Measurements from ENCODE around the gene PLXNB1. TPM values are rescaled to one million over a fixed set of nuclear protein-coding genes. Genes with fewer than 3 reads are reported as not detected.

The PLXNB1 gene
- total RNA-seq, 1 donor from 2014 or later, result 160 TPM

- Histone ChIP-seq H3K36me3 (peaks cover 76 to 89% of the 10 kb centered on the region in 2 donors), H3K27me3 (no peaks in the 10 kb centered on the region), H3K4me3 (no peak overlapping the region), H3K4me1 (peaks cover 0 to 10% of the 10 kb centered on the region in 2 donors), H3K27ac (no peak overlapping the region), H3K9me3 (no peaks in the 10 kb centered on the region)
- DNase-seq (ENCODE audit: low spot score in 2 of 2), result no peak
- intact Hi-C loops (cut with DNase I), result no loop called here
- TF ChIP-seq CTCF (IDR thresholded peaks at IDR 0.05), result no peak
Observed at GRCh38 chr3:48417529-48418108, 12.3 kb downstream of the PLXNB1 start.

GRCh38 chr3:48416546-48416945, 13.3 kb downstream of the PLXNB1 start:
- no peaks in the 10 kb centered on the region for H3K9me3 ChIP-seq
- intact Hi-C loops (cut with DNase I), result no loop called here
- peaks cover 86 to 93% of the 10 kb centered on the region in 2 donors for H3K36me3 ChIP-seq
- no peak for TF ChIP-seq CTCF (IDR thresholded peaks at IDR 0.05)
- no peak for DNase-seq (ENCODE audit: low spot score in 2 of 2)
- H3K27me3 ChIP-seq, result no peaks in the 10 kb centered on the region
- no peak overlapping the region for H3K27ac ChIP-seq
- no peak overlapping the region for H3K4me3 ChIP-seq
- H3K4me1 ChIP-seq, result peaks cover 0 to 10% of the 10 kb centered on the region in 2 donors

GRCh38 chr3:48416091-48416505, 13.8 kb downstream of the PLXNB1 start:
- H3K27me3 ChIP-seq, result no peaks in the 10 kb centered on the region
- peaks cover 90 to 94% of the 10 kb centered on the region in 2 donors for H3K36me3 ChIP-seq
- no peak overlapping the region for H3K27ac ChIP-seq
- DNase-seq (ENCODE audit: low spot score in 2 of 2), result no peak
- H3K4me3 ChIP-seq, result no peak overlapping the region
- no peak for TF ChIP-seq CTCF (IDR thresholded peaks at IDR 0.05)
- no peaks in the 10 kb centered on the region for H3K9me3 ChIP-seq
- intact Hi-C loops (cut with DNase I), result no loop called here
- H3K4me1 ChIP-seq, result peaks cover 0 to 10% of the 10 kb centered on the region in 2 donors

GRCh38 chr3:48415251-48415953, 14.5 kb downstream of the PLXNB1 start:
- Histone ChIP-seq H3K4me1 (peaks cover 0 to 10% of the 10 kb centered on the region in 2 donors), H3K36me3 (peaks cover 90 to 94% of the 10 kb centered on the region in 2 donors), H3K27ac (peak overlapping the region; percentile 7 to 69), H3K9me3 (no peaks in the 10 kb centered on the region), H3K4me3 (no peak overlapping the region), H3K27me3 (no peaks in the 10 kb centered on the region)
- intact Hi-C loops (cut with DNase I), result no loop called here
- DNase-seq (ENCODE audit: low spot score in 2 of 2), result no peak
- TF ChIP-seq CTCF (IDR thresholded peaks at IDR 0.05), result no peak

- peak overlapping the region; percentile 57 to 69 for H3K27ac ChIP-seq
- H3K27me3 ChIP-seq, result no peaks in the 10 kb centered on the region
- no peak for TF ChIP-seq CTCF (IDR thresholded peaks at IDR 0.05)
- H3K4me3 ChIP-seq, result no peak overlapping the region
- peaks cover 0 to 10% of the 10 kb centered on the region in 2 donors for H3K4me1 ChIP-seq
- H3K36me3 ChIP-seq, result peaks cover 90 to 95% of the 10 kb centered on the region in 2 donors
- intact Hi-C loops (cut with DNase I), result no loop called here
- DNase-seq (ENCODE audit: low spot score in 2 of 2), result no peak
- no peaks in the 10 kb centered on the region for H3K9me3 ChIP-seq
Observed at GRCh38 chr3:48414376-48415250, 15.3 kb downstream of the PLXNB1 start.

Data from ascending aorta (tissue), 2 donors.